ENCODE results near the gene UNC5C.

UNC5C gene

DNA sequence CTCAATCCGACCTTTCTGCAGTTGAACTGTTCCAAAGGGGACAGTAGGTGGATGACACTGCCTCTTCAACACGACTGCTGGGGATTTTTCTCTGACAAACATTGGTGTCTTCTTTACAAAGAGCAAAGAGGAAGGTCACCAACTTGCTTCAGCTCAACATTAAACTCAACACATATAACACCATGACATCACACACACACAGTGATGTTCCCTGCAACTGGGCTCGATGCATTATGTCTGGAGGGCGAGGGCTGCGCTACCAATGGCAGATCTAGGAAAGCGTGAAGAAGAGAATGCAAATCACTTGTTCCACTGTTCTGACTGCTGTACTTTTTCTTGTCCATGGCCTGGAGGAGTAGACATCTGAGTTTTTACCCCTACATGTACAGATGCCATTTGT, 385.9 kb downstream of the UNC5C start:
- H3K4me3 ChIP-seq (ENCODE audit: control insufficient read depth, low read depth, low read length) = no peak overlapping the region
- TF ChIP-seq, protein P1, sequence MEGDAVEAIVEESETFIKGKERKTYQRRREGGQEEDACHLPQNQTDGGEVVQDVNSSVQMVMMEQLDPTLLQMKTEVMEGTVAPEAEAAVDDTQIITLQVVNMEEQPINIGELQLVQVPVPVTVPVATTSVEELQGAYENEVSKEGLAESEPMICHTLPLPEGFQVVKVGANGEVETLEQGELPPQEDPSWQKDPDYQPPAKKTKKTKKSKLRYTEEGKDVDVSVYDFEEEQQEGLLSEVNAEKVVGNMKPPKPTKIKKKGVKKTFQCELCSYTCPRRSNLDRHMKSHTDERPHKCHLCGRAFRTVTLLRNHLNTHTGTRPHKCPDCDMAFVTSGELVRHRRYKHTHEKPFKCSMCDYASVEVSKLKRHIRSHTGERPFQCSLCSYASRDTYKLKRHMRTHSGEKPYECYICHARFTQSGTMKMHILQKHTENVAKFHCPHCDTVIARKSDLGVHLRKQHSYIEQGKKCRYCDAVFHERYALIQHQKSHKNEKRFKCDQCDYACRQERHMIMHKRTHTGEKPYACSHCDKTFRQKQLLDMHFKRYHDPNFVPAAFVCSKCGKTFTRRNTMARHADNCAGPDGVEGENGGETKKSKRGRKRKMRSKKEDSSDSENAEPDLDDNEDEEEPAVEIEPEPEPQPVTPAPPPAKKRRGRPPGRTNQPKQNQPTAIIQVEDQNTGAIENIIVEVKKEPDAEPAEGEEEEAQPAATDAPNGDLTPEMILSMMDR (conservative IDR thresholded peaks at IDR 0.05; ENCODE audit: control insufficient read depth, insufficient read depth, low read depth, low read length) = no peak
- DNase-seq (ENCODE audit: low read depth) = no peak

DNA sequence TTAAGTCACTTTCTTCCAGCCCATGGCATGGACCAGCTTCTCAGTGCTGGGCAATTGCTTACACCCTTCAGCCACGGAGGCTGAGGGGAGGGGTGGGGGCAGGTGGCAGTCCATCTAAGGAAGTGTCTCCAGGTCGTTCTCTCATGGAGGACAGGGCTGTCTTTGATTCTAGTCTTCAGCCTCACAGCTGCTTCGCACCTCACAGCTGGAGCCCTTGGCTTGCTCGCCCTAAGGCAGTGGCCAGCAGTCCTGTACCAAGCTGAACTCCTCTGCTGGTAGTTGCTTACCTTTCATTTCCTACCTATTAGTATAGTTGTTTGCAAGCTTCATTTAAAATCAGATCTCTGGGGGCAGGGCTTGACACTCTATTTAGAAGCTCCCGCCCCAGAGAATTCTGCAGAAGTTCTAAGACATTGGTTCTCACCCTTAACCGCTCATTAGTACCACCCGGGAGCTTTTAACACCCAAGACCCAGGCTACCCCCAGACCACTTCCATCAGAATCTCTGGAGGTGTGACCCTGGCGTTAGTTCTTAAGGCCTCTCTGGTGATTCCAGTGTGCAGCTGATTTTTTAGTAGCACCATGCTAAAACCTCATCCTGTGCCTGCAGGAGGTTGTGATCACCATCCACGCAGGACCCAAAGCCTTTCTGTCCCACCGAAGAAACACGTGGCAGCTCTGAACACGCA, 386.8 kb downstream of the UNC5C start:
- TF ChIP-seq, protein P1 (conservative IDR thresholded peaks at IDR 0.05; ENCODE audit: control insufficient read depth, insufficient read depth, low read depth, low read length) = no peak

DNA sequence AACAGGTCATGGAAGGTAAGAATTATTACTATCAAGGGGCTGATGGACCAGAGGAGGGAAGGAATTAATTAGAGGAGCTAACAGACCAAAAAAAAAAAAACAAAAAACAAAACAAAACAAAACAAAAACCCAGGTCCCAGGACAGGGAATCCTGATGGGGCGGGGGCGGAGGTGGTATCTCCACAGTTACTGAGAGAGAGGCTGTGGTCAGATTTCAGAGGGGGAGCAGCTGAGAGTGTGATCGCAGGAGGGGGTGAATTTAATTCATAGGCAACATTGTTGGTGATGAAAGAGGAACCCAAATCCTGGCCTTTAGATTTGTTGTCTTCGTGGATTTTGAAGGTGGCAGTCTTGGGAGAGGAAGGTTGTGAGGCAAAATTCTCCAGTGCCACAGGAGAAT, 389.4 kb downstream of the UNC5C start:
- no peak for DNase-seq (ENCODE audit: low read depth)
- H3K4me3 ChIP-seq (ENCODE audit: control insufficient read depth, low read depth, low read length) = no peak overlapping the region
- TF ChIP-seq, protein P1 (conservative IDR thresholded peaks at IDR 0.05; ENCODE audit: control insufficient read depth, insufficient read depth, low read depth, low read length) = no peak

More for the DNA sequence above, 386.8 kb downstream of the UNC5C start:
- H3K4me3 ChIP-seq (ENCODE audit: control insufficient read depth, low read depth, low read length) = no peak overlapping the region
- DNase-seq (ENCODE audit: low read depth) = no peak

DNA sequence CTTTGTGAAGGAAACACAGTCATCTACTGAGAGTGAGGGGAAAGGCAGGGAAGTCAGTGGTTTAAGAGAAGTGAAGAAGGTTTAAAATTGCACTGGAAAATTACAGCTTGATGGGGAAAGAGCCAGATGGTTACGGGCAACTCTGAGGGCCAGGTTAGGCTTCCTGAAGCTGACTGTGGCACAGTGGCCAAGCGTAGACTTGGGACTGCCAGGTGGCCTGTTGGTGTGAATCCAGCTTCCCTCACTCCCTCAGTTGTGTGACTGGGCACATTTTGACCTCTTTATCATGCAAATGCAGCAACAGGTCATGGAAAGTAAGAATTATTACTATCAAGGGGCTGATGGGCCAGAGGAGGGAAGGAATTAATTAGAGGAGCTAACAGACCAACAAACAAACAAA, 390.1 kb downstream of the UNC5C start:
- H3K4me3 ChIP-seq (ENCODE audit: control insufficient read depth, low read depth, low read length) = no peak overlapping the region
- TF ChIP-seq, protein P1 (conservative IDR thresholded peaks at IDR 0.05; ENCODE audit: control insufficient read depth, insufficient read depth, low read depth, low read length) = no peak
- no peak for DNase-seq (ENCODE audit: low read depth)

DNA sequence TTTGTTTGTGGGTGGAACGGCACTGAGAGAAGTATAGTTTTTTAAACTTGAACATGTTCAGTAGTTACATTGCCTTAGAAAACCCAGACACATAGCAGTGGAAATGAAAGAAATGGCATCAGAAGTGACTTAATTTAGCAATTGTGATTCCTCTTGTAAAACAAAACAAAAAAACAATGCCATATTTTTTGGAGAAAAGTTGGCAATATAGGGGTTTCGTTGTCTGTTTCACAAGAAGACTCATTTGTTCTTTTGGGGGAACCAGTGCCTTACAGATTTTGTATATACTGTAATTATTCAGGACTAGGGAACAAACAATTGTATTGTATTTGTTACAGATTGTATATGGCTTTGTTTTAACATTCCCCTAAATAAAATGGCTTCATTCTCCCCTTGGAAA, 390.7 kb downstream of the UNC5C start:
- TF ChIP-seq, protein P1 (conservative IDR thresholded peaks at IDR 0.05; ENCODE audit: control insufficient read depth, insufficient read depth, low read depth, low read length) = no peak

DNA sequence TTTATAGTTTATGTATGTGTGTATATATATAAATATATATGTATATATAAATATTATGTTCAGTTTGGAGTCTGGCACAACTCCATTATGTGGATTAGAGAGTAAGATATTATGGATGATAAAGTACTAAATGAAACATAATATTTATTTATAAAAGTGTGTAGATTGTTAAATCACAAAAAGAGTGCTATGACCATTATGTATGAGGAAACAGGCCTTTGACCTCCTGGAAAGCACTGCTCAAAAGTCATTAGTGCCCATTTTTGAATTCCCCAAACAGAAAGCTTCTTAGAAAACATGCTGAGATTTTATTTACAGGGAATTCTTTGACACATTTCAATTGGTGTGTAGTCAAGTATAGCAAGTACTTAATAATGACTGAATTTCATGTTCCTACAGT, 391.2 kb downstream of the UNC5C start:
- H3K4me3 ChIP-seq (ENCODE audit: control insufficient read depth, low read depth, low read length) = no peak overlapping the region
- no peak for DNase-seq (ENCODE audit: low read depth)
- TF ChIP-seq, protein P1 (conservative IDR thresholded peaks at IDR 0.05; ENCODE audit: control insufficient read depth, insufficient read depth, low read depth, low read length) = no peak

More for the DNA sequence above, 390.7 kb downstream of the UNC5C start:
- H3K4me3 ChIP-seq (ENCODE audit: control insufficient read depth, low read depth, low read length) = no peak overlapping the region
- DNase-seq (ENCODE audit: low read depth) = no peak

DNA sequence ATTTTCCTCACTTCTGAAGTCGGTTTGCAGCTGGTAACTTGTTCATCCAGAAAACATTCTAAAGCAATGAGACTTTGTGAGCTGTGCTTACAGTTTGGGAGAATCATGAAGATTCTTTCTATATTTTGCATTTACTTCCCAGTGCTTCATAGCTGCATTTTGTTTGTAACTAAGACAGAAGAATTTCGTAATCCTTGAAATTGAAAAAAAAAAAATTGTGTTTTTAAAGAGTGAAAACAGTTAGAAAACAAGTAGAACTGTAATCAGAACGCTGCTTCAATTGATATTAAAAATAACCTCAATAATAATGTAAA, 392.4 kb downstream of the UNC5C start:
- TF ChIP-seq, protein P1 (conservative IDR thresholded peaks at IDR 0.05; ENCODE audit: control insufficient read depth, insufficient read depth, low read depth, low read length) = no peak
- H3K4me3 ChIP-seq (ENCODE audit: control insufficient read depth, low read depth, low read length) = no peak overlapping the region
- DNase-seq (ENCODE audit: low read depth) = no peak
